ENCODE measurements around the gene SPHKAP.
"Not testable (repeated sequence)": the region's sequence is repeated elsewhere in the genome, so short reads cannot be mapped to it uniquely, and the experiment has no call there.

Gene SPHKAP

DNA sequence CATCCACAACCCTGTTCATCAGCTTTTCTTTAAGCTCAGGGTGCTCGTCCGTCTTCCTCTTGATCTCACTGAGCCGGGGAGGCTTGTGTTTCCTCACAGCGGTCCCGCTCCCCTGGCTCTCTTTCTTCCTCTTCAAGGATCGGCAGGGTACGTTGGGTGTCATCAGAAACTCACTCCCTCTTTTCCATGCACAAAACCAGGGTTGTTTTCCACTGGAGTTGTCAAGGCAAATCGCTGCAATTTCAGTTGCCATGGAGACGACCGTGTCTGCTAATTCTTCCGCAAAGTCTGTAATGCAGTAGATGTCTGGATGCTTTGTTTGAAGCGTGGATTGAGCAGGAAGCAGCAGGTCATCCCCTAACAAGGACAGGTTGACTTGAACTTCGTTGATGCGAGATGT lies 163.7 kb downstream of the SPHKAP start:
- DNase-seq, result no peak

DNA sequence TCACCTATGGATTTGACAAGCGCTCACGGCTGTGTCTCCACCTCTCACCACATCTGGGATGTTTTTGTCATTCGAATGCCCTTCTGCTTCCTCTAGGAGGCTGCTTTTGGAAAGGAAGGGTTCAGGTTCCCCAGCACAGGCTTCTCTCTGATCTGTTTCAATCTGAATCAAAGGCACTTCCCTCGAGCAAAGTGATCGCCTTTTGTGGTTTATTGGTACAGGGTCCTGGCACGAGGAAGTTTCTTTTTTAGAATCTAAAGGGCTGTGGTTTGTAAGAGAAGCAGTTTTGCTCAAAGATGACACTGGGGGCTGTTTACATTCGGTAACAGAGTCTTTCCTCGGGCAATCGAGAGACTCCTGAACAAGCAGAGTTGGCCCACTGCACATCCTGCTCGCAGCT lies 165.1 kb downstream of the SPHKAP start:
- no peak for DNase-seq

DNA sequence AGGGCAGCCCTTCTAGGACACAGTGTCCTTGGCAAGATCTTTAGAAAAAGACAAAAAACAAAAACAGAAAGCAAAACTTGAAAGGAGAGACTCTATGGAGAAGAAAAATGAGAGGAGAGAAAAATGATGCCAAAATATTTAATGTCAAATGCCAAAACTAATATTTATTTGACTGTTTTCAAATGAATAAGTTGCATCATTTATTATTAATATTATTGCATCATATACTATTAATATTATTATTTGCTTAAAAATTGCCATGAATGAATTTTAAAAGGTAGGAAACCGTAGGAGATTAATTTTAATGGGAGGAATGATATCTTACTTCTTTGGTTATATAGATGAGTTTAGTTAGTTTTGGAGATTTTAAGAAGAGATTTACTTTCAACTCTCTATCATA lies 165.7 kb downstream of the SPHKAP start:
- DNase-seq, result no peak

DNA sequence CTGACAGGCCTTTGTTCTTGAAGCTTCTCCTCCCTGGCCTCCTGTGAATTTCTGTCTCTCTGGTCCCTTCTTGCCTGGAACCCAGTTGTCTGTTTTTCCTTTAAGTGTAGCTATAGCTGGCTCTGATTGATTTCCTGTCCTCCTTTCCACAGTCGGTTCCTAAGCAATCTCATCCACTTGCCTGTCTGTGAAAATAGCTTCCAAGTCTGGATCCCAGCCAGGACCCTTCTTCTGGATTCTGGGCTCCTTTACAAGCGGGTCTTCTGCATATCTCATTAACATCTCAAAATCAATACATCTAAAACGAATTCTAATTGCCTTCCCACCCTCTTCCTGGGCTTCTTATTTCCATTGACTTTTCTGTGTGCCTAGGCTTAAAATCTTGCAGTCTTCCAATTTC lies 185.1 kb downstream of the SPHKAP start:
- DNase-seq, result no peak

DNA sequence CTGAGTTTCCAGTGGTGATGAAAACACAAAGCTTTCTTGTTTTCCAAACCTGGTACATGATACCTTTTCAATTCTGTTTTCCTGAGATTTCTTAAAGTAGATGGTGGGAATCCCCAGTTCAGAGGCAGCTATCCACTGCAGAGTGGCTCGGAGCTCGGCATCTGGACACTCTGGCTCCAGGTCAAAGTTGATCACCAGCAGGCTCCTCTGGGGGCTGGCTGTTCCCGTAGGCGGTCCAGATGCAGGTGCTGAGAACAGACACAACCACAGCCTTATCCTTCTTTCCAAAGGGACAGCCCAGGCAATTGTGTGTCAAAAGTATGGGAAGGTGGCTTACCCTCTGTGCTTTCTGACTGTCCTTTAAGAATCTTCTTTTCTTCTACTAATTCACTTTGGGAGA lies 190.6 kb downstream of the SPHKAP start:
- DNase-seq, result no peak

DNA sequence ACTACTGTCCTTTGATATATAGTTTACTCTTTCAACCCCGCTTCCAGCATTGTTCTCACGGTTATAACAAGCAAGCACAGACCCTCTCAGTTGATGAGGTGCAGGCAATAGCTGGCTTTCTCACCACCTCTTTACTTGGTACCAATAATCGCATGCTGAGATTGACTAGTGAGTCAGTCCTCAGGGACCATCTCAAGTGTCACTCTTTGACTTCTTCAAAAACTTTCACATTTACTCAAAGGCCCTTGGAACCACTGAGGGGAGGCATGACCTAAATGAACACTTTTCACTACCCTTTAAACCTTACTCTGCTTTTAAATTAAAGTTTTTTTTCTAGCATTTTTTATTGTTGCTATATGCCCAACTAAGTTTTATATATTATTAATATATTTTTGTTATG lies 208.2 kb downstream of the SPHKAP start:
- no peak for DNase-seq

DNA sequence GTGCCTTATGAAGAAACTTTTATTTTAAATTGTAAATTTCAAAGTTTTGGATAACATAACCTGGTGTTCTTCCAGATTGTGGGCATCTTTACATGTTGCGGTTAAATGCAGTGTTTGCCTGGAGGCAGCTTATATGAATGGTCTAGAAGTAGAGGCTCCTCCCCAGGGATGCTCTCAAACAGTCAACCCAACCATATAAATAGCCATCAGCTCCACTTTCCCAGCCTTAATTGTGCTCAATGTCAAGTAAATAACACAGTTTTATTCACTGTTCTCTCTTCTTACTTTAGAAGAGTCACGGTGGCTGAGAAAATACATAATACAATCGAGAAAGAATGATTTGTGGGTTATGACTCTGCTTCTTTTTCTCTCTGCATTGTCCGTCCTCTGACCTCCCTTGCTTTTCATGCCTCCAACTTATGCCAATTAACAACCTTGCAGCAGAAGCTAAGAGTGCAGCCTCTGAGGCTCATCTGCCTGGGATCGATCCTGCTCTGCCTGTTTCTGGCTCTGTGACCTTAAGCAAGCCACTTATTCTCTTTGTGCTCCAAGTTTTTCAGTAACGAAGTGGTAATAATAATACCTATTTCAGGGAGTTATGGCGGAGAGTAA lies 209.8 kb downstream of the SPHKAP start:
- DNase-seq, result no peak

DNA sequence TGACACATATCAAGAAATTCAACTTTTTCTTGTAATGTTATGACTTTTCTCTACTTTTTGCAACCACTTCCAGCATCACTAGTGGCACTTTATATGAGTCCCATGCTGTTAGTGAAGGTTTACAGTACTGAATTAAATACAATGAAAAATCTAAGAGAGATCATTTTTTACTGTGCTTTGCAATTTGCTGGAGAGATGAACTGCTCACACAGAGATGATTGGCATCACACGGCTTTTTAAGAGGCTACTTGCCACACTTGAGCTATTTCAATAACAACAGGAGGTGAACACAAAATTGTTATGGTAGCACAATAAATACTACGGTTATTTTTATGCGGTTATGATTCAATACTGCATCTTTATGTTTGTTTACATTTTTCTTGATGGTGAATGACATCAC lies 221.2 kb downstream of the SPHKAP start:
- DNase-seq, result no peak

DNA sequence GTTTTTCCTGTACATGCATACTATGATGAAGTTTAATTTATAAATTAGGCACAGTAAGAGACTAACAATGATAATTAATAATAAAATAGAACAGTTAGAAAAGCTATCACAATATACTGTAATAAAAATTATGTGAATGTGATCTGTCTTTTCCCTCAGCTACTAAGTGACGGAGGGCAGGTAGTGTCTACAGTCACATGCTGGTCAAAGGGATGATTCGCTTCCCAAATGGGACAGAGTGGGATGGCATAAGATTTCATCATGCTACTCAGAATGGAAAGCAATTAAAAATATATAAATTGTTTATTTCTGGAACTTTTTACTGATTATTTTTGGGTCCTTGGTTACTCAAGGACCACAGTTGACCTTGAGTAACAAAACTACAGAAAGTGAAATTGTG lies 238.5 kb downstream of the SPHKAP start:
- no peak for DNase-seq

DNA sequence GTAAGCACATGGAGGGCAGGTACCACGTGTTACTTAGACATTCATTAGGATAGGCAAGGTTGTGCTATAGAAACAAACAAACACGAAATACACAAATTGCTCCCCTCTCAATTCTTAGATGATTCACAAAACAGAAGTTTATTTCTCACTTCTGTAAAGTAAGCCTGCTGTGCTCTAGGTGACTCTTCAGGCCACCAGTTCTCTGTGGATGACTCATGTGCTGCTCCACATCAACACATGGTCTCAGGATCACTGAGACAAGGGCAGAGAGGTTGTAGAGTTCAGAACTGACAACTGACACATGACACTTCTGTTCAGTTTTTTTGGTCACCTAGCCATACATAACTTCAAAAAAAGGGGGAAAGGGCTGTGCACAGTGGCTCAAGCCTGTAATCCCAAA lies 239.5 kb downstream of the SPHKAP start:
- DNase-seq, result peak; percentile 19

DNA sequence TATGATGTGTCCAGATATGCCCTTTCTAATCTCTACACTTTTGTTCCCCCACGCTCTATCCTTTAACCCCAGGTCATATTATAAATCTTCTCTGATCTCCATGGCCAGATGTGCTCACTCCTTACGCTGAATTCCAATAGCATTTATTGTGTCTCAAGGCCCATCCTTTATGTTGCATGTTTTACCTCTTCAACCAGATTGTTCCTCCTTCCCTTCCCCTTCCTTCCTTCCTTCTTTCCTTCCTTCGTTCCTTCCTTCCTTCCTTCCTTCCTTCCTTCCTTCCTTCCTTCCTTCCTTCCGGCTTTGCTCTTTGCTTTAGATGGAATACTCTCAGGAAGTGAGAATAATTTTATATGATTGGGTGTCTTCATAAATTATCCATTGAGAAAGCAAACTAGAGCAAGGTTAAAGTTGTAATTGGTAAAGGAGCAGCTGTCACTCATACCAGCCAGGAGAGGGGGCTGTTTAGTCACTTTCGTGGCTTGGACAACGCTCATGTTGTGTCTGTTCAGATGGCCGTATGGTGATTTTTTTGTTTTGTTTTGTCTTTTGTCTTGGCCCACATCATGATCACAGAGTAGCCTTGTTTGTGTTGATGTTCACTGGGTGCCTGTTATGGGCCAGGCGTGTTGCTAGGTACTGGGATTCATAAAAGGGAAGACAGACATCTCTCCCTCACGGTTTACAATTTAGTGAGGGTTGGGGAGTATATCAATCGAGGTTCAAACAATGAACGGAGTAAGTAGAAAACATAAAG lies 242.0 kb downstream of the SPHKAP start:
- peak; percentile 17 for DNase-seq

DNA sequence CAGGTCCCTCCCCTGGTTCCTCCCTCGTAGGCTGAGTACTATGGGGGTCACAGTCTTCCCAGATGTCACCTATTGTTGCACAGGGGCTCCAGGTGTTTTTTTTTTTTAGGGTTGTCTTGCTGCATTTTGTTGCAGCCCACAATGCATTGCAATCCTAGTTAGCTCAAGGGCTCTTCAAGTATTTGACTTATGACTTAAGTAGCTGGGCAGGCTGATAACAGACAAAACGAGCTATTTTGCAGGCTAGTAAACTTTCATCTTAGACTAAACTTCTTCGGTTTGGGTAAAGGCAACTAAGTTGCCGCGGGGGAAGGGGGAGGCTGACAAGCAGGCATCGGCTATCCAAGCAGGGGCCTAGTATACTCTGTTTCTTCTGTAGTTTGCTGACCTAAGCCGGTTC lies 245.2 kb downstream of the SPHKAP start:
- DNase-seq, result not testable (repeated sequence)

DNA sequence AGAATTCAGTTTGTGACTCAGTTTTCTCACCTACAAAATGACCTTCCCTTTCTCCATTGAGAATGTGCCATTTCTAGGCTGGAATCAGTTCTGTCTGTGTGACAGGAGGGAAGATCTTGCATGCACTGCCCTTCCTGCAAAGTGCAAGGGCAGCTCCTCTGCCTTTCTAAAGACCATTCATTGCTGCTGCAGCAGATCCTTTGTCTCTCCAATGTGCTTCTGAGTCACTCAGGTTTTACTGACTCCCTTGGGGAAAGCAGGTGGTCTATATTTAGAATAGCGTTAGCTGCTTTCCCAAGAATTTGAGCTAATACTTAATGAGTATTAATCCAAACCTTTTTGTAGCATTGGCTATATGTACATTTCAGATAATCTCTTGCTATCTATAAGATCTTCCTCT lies 247.6 kb downstream of the SPHKAP start:
- no peak for DNase-seq

DNA sequence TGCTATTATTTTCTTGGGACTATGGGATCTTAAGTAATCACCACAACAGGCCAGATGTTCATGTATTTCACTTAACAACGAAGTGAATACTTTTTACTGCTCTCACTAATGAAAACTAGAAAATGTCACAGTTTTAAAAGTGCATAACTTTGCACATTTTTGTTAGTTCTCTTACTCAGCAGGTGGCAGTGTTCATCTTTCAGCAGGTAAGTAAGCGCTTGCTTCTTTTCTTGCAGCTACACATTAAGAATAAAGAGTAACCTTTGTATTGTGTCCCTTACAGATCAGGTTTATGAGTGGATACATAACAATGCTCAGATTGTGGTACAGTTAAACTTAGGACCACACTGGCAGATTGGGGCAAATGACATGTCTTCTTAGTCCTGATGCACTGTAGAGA lies 249.1 kb downstream of the SPHKAP start:
- no peak for DNase-seq

DNA sequence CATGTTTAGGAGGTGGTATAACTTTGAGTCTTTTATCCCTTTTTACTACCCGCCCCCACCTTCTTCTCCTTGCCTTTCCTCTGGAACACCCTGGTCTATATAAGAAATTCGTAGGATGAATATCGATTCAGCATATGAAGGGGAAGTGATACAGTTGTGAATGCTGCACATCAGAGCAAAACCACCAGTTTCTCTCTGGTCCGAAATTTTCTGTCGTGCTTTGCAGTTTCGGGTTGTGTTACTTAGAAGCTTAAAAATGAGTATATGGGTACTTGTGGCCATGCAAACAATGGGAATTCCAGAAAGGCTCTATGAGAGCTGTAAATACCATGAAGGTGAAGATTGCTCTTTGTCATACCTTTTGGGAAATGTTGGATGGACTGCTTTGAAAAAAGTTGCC lies 249.5 kb downstream of the SPHKAP start:
- DNase-seq, result no peak

Measured in suppressor macrophage treated with lipopolysaccharide for 4 hours (primary cell).